Common myeloid progenitor, CD34-positive (primary cell): Measurements from ENCODE around the gene BRIP1. TPM values are rescaled to one million over a fixed set of nuclear protein-coding genes. Genes with fewer than 3 reads are reported as not detected.

Experiments used
- CTCF ChIA-PET: fragments of 350-600 bp; sonication (Branson Sonifier 250); formaldehyde crosslinking; loops from one replicate; lab custom pipeline; 2021; ENCODE audit warnings: antibody characterized with exemption; lab: Charles Lee
- POLR2A ChIA-PET: fragments of 350-600 bp; sonication (Branson Sonifier 250); formaldehyde crosslinking; loops from one replicate; lab custom pipeline; 2021; ENCODE audit warnings: antibody characterized with exemption; lab: Charles Lee
- DNase-seq, 3 donors: peaks; one replicate each; pipeline versions ENCODE4 v3.0.0 to v3.0.0-alpha.2; 2013
- H3K27ac ChIP-seq, 2 experiments: 1 replicate in 1 of 2; 2 replicates in 1 of 2; pipeline ENCODE4 v1.7.0; 2013; ENCODE audit warnings: inconsistent platforms in 2 of 2, low read length in 2 of 2, mild to moderate bottlenecking in 2 of 2, low read depth in 1 of 2, moderate library complexity in 1 of 2; ENCODE audit not compliant: severe bottlenecking in 2 of 2, insufficient read depth in 1 of 2, poor library complexity in 1 of 2
- H3K27me3 ChIP-seq, 5 experiments: replicated peaks in 2 of 5; 1 replicate in 3 of 5; 2 replicates in 2 of 5; pipeline versions ENCODE4 v1.6.1 to v1.7.0; 2013; ENCODE audit warnings: low read length in 4 of 5, mild to moderate bottlenecking in 2 of 5, moderate library complexity in 2 of 5, inconsistent platforms in 1 of 5; ENCODE audit not compliant: insufficient read depth in 5 of 5, control insufficient read depth in 4 of 5
- H3K36me3 ChIP-seq, 4 experiments: 1 replicate in 2 of 4; 2 replicates in 2 of 4; pipeline versions ENCODE4 v1.6.1 to v1.7.0; 2013; ENCODE audit warnings: low read length in 3 of 4, control low read depth in 1 of 4, mild to moderate bottlenecking in 1 of 4; ENCODE audit not compliant: control insufficient read depth in 4 of 4, insufficient read depth in 4 of 4
- H3K4me1 ChIP-seq, 4 experiments: 1 replicate in 3 of 4; 2 replicates in 1 of 4; pipeline versions ENCODE4 v1.6.1 to v1.7.1; 2013; ENCODE audit warnings: low read length in 3 of 4, mild to moderate bottlenecking in 3 of 4, control low read depth in 1 of 4, inconsistent platforms in 1 of 4, moderate library complexity in 1 of 4; ENCODE audit not compliant: control insufficient read depth in 4 of 4, insufficient read depth in 4 of 4; ENCODE audit errors: control extremely low read depth in 1 of 4
- H3K4me3 ChIP-seq, 7 experiments: 1 replicate in 4 of 7; 2 replicates in 3 of 7; pipeline versions ENCODE4 v1.5.1 to v1.7.0; 2013; ENCODE audit warnings: mild to moderate bottlenecking in 7 of 7, low read length in 6 of 7, moderate library complexity in 6 of 7, inconsistent platforms in 2 of 7, low read depth in 2 of 7, control low read depth in 1 of 7; ENCODE audit not compliant: insufficient read depth in 4 of 7, control insufficient read depth in 1 of 7; ENCODE audit errors: extremely low read depth in 1 of 7
- H3K9me3 ChIP-seq, 5 experiments: 1 replicate in 4 of 5; 2 replicates in 1 of 5; pipeline versions ENCODE4 v1.6.1 to v1.7.1; 2013; ENCODE audit warnings: low read length in 4 of 5, mild to moderate bottlenecking in 2 of 5, inconsistent platforms in 1 of 5, low read depth in 1 of 5, moderate library complexity in 1 of 5; ENCODE audit not compliant: control insufficient read depth in 4 of 5, insufficient read depth in 2 of 5; ENCODE audit errors: control extremely low read depth in 1 of 5
- WGBS: methylation state at CpG from one replicate; pipeline ENCODE4 v1.1.5; 2013; ENCODE audit not compliant: insufficient coverage; 5-methylcytosine and 5-hydroxymethylcytosine counted together
- polyA plus RNA-seq: library from polyadenylated mRNA; unstranded; fragments of 120-200 nt; gene quantifications from one replicate; pipeline ENCODE4 v1.2.1, GENCODE V29; 2013

BRIP1 gene
- polyA plus RNA-seq, result 4.9 TPM

GRCh38 chr17:61862975-61863800 is at the start of gene BRIP1:
Gene BRIP1, minus strand, starts transcription at chr17:61863528. Its CDS starts 1,989 bp downstream, at chr17:61861539.
- DNase-seq, result peak; percentile 93 to 97 (median 97)
- Histone ChIP-seq H3K27ac (peak within 1 kb of the TSS; percentile 62 to 87), H3K4me3 (peak within 1 kb of the TSS; percentile 80 to 99 (median 97)), H3K27me3 (no peaks in the 10 kb centered on the region), H3K9me3 (no peaks in the 10 kb centered on the region), H3K4me1 (peaks cover 10 to 32% (median 25%) of the 10 kb centered on the region in 4 experiments), H3K36me3 (peaks cover 0 to 18% (median 6%) of the 10 kb centered on the region in 4 experiments)
- ChIA-PET POLR2A (no interaction called here), CTCF (interaction anchor here (0.8 kb wide), 1 partner anchor 451 kb away, joined by 3 read pairs; no protein-coding TSS in a partner anchor)
- WGBS, result 0% methylated on average over 28 of the region's 43 CpGs

- Histone ChIP-seq H3K36me3 (peaks cover 13 to 52% (median 46%) of the 10 kb centered on the region in 4 experiments), H3K27me3 (no peaks in the 10 kb centered on the region), H3K4me3 (no peak overlapping the region), H3K9me3 (no peaks in the 10 kb centered on the region), H3K27ac (no peak overlapping the region), H3K4me1 (no peaks in the 10 kb centered on the region)
- ChIA-PET CTCF (interaction anchor here (0.8 to 1.2 kb wide), 3 partner anchors 10 to 16 kb away, joined by 3 read pairs; no protein-coding TSS in a partner anchor), POLR2A (interaction anchor here (0.6 kb wide), 1 partner anchor 18 kb away, joined by 3 read pairs; no protein-coding TSS in a partner anchor)
- no CpG with 5 or more reads among the region's 7 CpGs for WGBS
- DNase-seq, result no peak
These were observed 45.1 kb upstream of the BRIP1 start for GRCh38 chr17:61908292-61909037.

- WGBS, result 100% methylated on average over 3 of the region's 5 CpGs
- ChIA-PET POLR2A (no interaction called here), CTCF (no interaction called here)
- H3K4me1 ChIP-seq, result no peaks in the 10 kb centered on the region
- DNase-seq, result no peak
- H3K27me3 ChIP-seq, result no peaks in the 10 kb centered on the region
- no peaks in the 10 kb centered on the region for H3K9me3 ChIP-seq
- no peak overlapping the region for H3K27ac ChIP-seq
- H3K36me3 ChIP-seq, result peaks cover 13 to 59% (median 50%) of the 10 kb centered on the region in 4 experiments
- no peak overlapping the region for H3K4me3 ChIP-seq
These were observed 44.0 kb upstream of the BRIP1 start for GRCh38 chr17:61907361-61907760.

- POLR2A ChIA-PET, result no interaction called here
- H3K4me1 ChIP-seq, result no peaks in the 10 kb centered on the region
- 100% methylated on average over 4 of the region's 5 CpGs for WGBS
- H3K36me3 ChIP-seq, result peaks cover 10 to 46% (median 42%) of the 10 kb centered on the region in 4 experiments
- peak overlapping the region in 1 of 7 experiments; percentile 45 for H3K4me3 ChIP-seq
- CTCF ChIA-PET, result interaction anchor here (1.8 kb wide), 1 partner anchor 28 kb away, joined by 5 read pairs; no protein-coding TSS in a partner anchor
- no peak overlapping the region for H3K27ac ChIP-seq
- no peaks in the 10 kb centered on the region for H3K9me3 ChIP-seq
- DNase-seq, result peak in 2 of 3 donors; percentile 30 to 35
- H3K27me3 ChIP-seq, result no peaks in the 10 kb centered on the region
These were observed 40.9 kb upstream of the BRIP1 start for GRCh38 chr17:61904094-61904710.

- Histone ChIP-seq H3K27ac (no peak overlapping the region), H3K27me3 (no peaks in the 10 kb centered on the region), H3K9me3 (no peaks in the 10 kb centered on the region), H3K36me3 (peaks cover 9 to 51% (median 41%) of the 10 kb centered on the region in 4 experiments), H3K4me3 (no peak overlapping the region), H3K4me1 (no peaks in the 10 kb centered on the region)
- no CpG with 5 or more reads among the region's 3 CpGs for WGBS
- POLR2A ChIA-PET, result interaction anchor here (0.6 kb wide), 1 partner anchor 67 kb away, joined by 5 read pairs; no protein-coding TSS in a partner anchor
- DNase-seq, result no peak
- CTCF ChIA-PET, result interaction anchor here (1.8 kb wide), 1 partner anchor 27 kb away, joined by 5 read pairs; no protein-coding TSS in a partner anchor
These were observed 39.9 kb upstream of the BRIP1 start for GRCh38 chr17:61903251-61903650.

DNA sequence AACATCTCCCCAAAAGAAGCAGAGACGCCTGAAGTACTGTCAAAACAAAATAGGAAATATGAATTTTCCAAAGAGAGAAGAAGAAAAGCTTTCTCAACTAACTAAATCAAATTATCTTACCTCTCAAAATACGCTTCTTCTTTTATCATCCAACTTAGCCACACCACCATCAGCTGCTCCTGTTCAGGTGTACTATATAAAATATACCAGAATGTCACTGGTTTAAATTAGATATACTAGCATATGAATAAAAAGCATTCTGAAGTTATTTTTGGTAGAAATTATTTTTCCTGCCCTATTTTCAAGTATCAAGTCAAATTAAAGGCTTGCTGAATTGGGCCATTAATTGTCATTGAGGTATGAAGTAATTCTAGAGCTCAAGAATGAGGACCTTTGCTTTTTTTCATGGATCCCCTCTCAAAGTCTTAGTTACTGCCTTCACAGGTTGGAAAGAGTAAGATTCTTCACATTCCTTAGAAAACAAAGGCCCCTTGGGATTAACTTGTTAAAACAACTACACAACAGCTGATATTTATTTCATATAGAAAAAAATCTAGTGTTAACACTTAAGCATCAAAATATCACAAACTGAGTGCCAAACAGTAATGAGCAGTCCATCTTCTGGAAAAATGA is 34.3 kb upstream of the BRIP1 start:
- no peaks in the 10 kb centered on the region for H3K4me1 ChIP-seq
- DNase-seq, result no peak
- peaks cover 12 to 36% (median 27%) of the 10 kb centered on the region in 4 experiments for H3K36me3 ChIP-seq
- H3K27me3 ChIP-seq, result no peaks in the 10 kb centered on the region
- CTCF ChIA-PET, result no interaction called here
- H3K27ac ChIP-seq, result no peak overlapping the region
- no peaks in the 10 kb centered on the region for H3K9me3 ChIP-seq
- 80% methylated on average over 1 of the region's 2 CpGs for WGBS
- POLR2A ChIA-PET, result no interaction called here
- H3K4me3 ChIP-seq, result no peak overlapping the region
